Measurements from ENCODE around the gene KLF1.
"Not testable (repeated sequence)": the region's sequence is repeated elsewhere in the genome, so short reads cannot be mapped to it uniquely, and the experiment has no call there.

Gene KLF1

GRCh38 chr19:12847159-12848139 is 39.6 kb downstream of the KLF1 start:
- H3K9ac ChIP-seq (ENCODE audit: low read depth in 1 of 2, low read length in 2 of 2), result peak overlapping the region; percentile 20 to 60
- H3K4me1 ChIP-seq (ENCODE audit: control insufficient read depth in 1 of 2, insufficient read depth in 2 of 2, low read length in 2 of 2), result peaks cover 3 to 9% of the 10 kb centered on the region in 2 donors
- no peak overlapping the region for H3K27ac ChIP-seq (ENCODE audit: low read depth, low read length)
- H3K36me3 ChIP-seq (ENCODE audit: control insufficient read depth in 1 of 2, insufficient read depth in 2 of 2, low read length in 2 of 2), result no peaks in the 10 kb centered on the region
- peaks cover 13 to 22% of the 10 kb centered on the region in 2 donors for H3K27me3 ChIP-seq (ENCODE audit: control insufficient read depth in 1 of 2, insufficient read depth in 2 of 2, low read length in 2 of 2)
- peak overlapping the region in 1 of 2 donors; percentile 54 for H3K4me3 ChIP-seq (ENCODE audit: low read depth in 1 of 2, low read length in 2 of 2)
- no peaks in the 10 kb centered on the region for H3K9me3 ChIP-seq (ENCODE audit: control insufficient read depth in 1 of 2, low read length in 2 of 2)

GRCh38 chr19:12846613-12847012 is 40.4 kb downstream of the KLF1 start:
- peaks cover 20 to 29% of the 10 kb centered on the region in 2 donors for H3K27me3 ChIP-seq (ENCODE audit: control insufficient read depth in 1 of 2, insufficient read depth in 2 of 2, low read length in 2 of 2)
- H3K9ac ChIP-seq (ENCODE audit: low read depth in 1 of 2, low read length in 2 of 2); H3K4me1 ChIP-seq (ENCODE audit: control insufficient read depth in 1 of 2, insufficient read depth in 2 of 2, low read length in 2 of 2); H3K9me3 ChIP-seq (ENCODE audit: control insufficient read depth in 1 of 2, low read length in 2 of 2); H3K27ac ChIP-seq (ENCODE audit: low read depth, low read length); H3K4me3 ChIP-seq (ENCODE audit: low read depth in 1 of 2, low read length in 2 of 2); H3K36me3 ChIP-seq (ENCODE audit: control insufficient read depth in 1 of 2, insufficient read depth in 2 of 2, low read length in 2 of 2): not testable (repeated sequence)

GRCh38 chr19:12843999-12844732 is 42.8 kb downstream of the KLF1 start:
- Histone ChIP-seq H3K36me3 (ENCODE audit: control insufficient read depth in 1 of 2, insufficient read depth in 2 of 2, low read length in 2 of 2) (no peaks in the 10 kb centered on the region), H3K9ac (ENCODE audit: low read depth in 1 of 2, low read length in 2 of 2) (no peak overlapping the region), H3K4me3 (ENCODE audit: low read depth in 1 of 2, low read length in 2 of 2) (no peak overlapping the region), H3K27me3 (ENCODE audit: control insufficient read depth in 1 of 2, insufficient read depth in 2 of 2, low read length in 2 of 2) (peaks cover 43 to 53% of the 10 kb centered on the region in 2 donors), H3K4me1 (ENCODE audit: control insufficient read depth in 1 of 2, insufficient read depth in 2 of 2, low read length in 2 of 2) (peaks cover 11 to 14% of the 10 kb centered on the region in 2 donors), H3K9me3 (ENCODE audit: control insufficient read depth in 1 of 2, low read length in 2 of 2) (no peaks in the 10 kb centered on the region), H3K27ac (ENCODE audit: low read depth, low read length) (no peak overlapping the region)

GRCh38 chr19:12843328-12843727 is 43.7 kb downstream of the KLF1 start:
- no peak overlapping the region for H3K27ac ChIP-seq (ENCODE audit: low read depth, low read length)
- H3K9ac ChIP-seq (ENCODE audit: low read depth in 1 of 2, low read length in 2 of 2), result no peak overlapping the region
- H3K36me3 ChIP-seq (ENCODE audit: control insufficient read depth in 1 of 2, insufficient read depth in 2 of 2, low read length in 2 of 2), result no peaks in the 10 kb centered on the region
- H3K9me3 ChIP-seq (ENCODE audit: control insufficient read depth in 1 of 2, low read length in 2 of 2), result no peaks in the 10 kb centered on the region
- peaks cover 11 to 19% of the 10 kb centered on the region in 2 donors for H3K4me1 ChIP-seq (ENCODE audit: control insufficient read depth in 1 of 2, insufficient read depth in 2 of 2, low read length in 2 of 2)
- peaks cover 48 to 59% of the 10 kb centered on the region in 2 donors for H3K27me3 ChIP-seq (ENCODE audit: control insufficient read depth in 1 of 2, insufficient read depth in 2 of 2, low read length in 2 of 2)
- H3K4me3 ChIP-seq (ENCODE audit: low read depth in 1 of 2, low read length in 2 of 2), result no peak overlapping the region

- H3K27ac ChIP-seq (ENCODE audit: low read depth, low read length), result no peak overlapping the region
- H3K36me3 ChIP-seq (ENCODE audit: control insufficient read depth in 1 of 2, insufficient read depth in 2 of 2, low read length in 2 of 2), result no peaks in the 10 kb centered on the region
- no peak overlapping the region for H3K9ac ChIP-seq (ENCODE audit: low read depth in 1 of 2, low read length in 2 of 2)
- H3K4me1 ChIP-seq (ENCODE audit: control insufficient read depth in 1 of 2, insufficient read depth in 2 of 2, low read length in 2 of 2), result peaks cover 11 to 14% of the 10 kb centered on the region in 2 donors
- H3K27me3 ChIP-seq (ENCODE audit: control insufficient read depth in 1 of 2, insufficient read depth in 2 of 2, low read length in 2 of 2), result peaks cover 55 to 65% of the 10 kb centered on the region in 2 donors
- H3K9me3 ChIP-seq (ENCODE audit: control insufficient read depth in 1 of 2, low read length in 2 of 2), result no peaks in the 10 kb centered on the region
- H3K4me3 ChIP-seq (ENCODE audit: low read depth in 1 of 2, low read length in 2 of 2), result no peak overlapping the region
Observed at GRCh38 chr19:12842511-12842910, 44.5 kb downstream of the KLF1 start.

GRCh38 chr19:12841094-12841493 is 45.9 kb downstream of the KLF1 start:
- no peak overlapping the region for H3K27ac ChIP-seq (ENCODE audit: low read depth, low read length)
- peak overlapping the region; percentile 43 to 58 for H3K4me3 ChIP-seq (ENCODE audit: low read depth in 1 of 2, low read length in 2 of 2)
- H3K9me3 ChIP-seq (ENCODE audit: control insufficient read depth in 1 of 2, low read length in 2 of 2), result no peaks in the 10 kb centered on the region
- H3K27me3 ChIP-seq (ENCODE audit: control insufficient read depth in 1 of 2, insufficient read depth in 2 of 2, low read length in 2 of 2), result peaks cover 61 to 69% of the 10 kb centered on the region in 2 donors
- H3K4me1 ChIP-seq (ENCODE audit: control insufficient read depth in 1 of 2, insufficient read depth in 2 of 2, low read length in 2 of 2), result peaks cover 8 to 10% of the 10 kb centered on the region in 2 donors
- H3K9ac ChIP-seq (ENCODE audit: low read depth in 1 of 2, low read length in 2 of 2), result no peak overlapping the region
- H3K36me3 ChIP-seq (ENCODE audit: control insufficient read depth in 1 of 2, insufficient read depth in 2 of 2, low read length in 2 of 2), result no peaks in the 10 kb centered on the region

- Histone ChIP-seq H3K27ac (ENCODE audit: low read depth, low read length) (no peak overlapping the region), H3K9ac (ENCODE audit: low read depth in 1 of 2, low read length in 2 of 2) (no peak overlapping the region), H3K9me3 (ENCODE audit: control insufficient read depth in 1 of 2, low read length in 2 of 2) (no peaks in the 10 kb centered on the region), H3K4me3 (ENCODE audit: low read depth in 1 of 2, low read length in 2 of 2) (peak overlapping the region in 1 of 2 donors; percentile 58), H3K4me1 (ENCODE audit: control insufficient read depth in 1 of 2, insufficient read depth in 2 of 2, low read length in 2 of 2) (peaks cover 8 to 16% of the 10 kb centered on the region in 2 donors), H3K36me3 (ENCODE audit: control insufficient read depth in 1 of 2, insufficient read depth in 2 of 2, low read length in 2 of 2) (no peaks in the 10 kb centered on the region), H3K27me3 (ENCODE audit: control insufficient read depth in 1 of 2, insufficient read depth in 2 of 2, low read length in 2 of 2) (peaks cover 64 to 75% of the 10 kb centered on the region in 2 donors)
Observed at GRCh38 chr19:12840091-12841079, 46.6 kb downstream of the KLF1 start.

- Histone ChIP-seq H3K4me1 (ENCODE audit: control insufficient read depth in 1 of 2, insufficient read depth in 2 of 2, low read length in 2 of 2) (peaks cover 8 to 16% of the 10 kb centered on the region in 2 donors), H3K9me3 (ENCODE audit: control insufficient read depth in 1 of 2, low read length in 2 of 2) (no peaks in the 10 kb centered on the region), H3K27ac (ENCODE audit: low read depth, low read length) (no peak overlapping the region)
Observed at GRCh38 chr19:12838886-12839756, 47.9 kb downstream of the KLF1 start.

More at GRCh38 chr19:12838886-12839756, 47.9 kb downstream of the KLF1 start:
- Histone ChIP-seq H3K36me3 (ENCODE audit: control insufficient read depth in 1 of 2, insufficient read depth in 2 of 2, low read length in 2 of 2) (no peaks in the 10 kb centered on the region), H3K9ac (ENCODE audit: low read depth in 1 of 2, low read length in 2 of 2) (no peak overlapping the region), H3K27me3 (ENCODE audit: control insufficient read depth in 1 of 2, insufficient read depth in 2 of 2, low read length in 2 of 2) (peaks cover 75 to 83% of the 10 kb centered on the region in 2 donors), H3K4me3 (ENCODE audit: low read depth in 1 of 2, low read length in 2 of 2) (no peak overlapping the region)
